Nephron progenitor cell (in vitro differentiated cells): ENCODE measurements around the gene PKHD1.
"Not testable (repeated sequence)": the region's sequence is repeated elsewhere in the genome, so short reads cannot be mapped to it uniquely, and the experiment has no call there.

ENCODE experiments used
- DNase-seq: peaks from one replicate; pipeline ENCODE4 v3.0.0; 2021
- H3K27ac Mint-ChIP-seq: 2 replicates; pipeline ENCODE4 v1.8.0; 2021; ENCODE audit warnings: mild to moderate bottlenecking, moderate library complexity, mixed read lengths
- H3K27me3 Mint-ChIP-seq: 2 replicates; pipeline ENCODE4 v1.8.0; 2021; ENCODE audit warnings: mild to moderate bottlenecking, low read depth, mixed read lengths; ENCODE audit not compliant: poor library complexity
- H3K36me3 Mint-ChIP-seq: 2 replicates; pipeline ENCODE4 v1.8.0; 2021; ENCODE audit warnings: low read depth, mixed read lengths
- H3K4me1 Mint-ChIP-seq: 2 replicates; pipeline ENCODE4 v1.8.0; 2021; ENCODE audit warnings: mixed read lengths
- H3K4me3 Mint-ChIP-seq: 2 replicates; pipeline ENCODE4 v1.8.0; 2021; ENCODE audit warnings: mild to moderate bottlenecking, moderate library complexity, mixed read lengths
- H3K9me3 Mint-ChIP-seq: 2 replicates; pipeline ENCODE4 v1.8.0; 2021; ENCODE audit warnings: mild to moderate bottlenecking, moderate library complexity, mixed read lengths
- CTCF ChIP-seq: fragments of 200-600 bp; sonication (generic); IDR thresholded peaks from 2 replicates; pipeline ENCODE4 v1.5.0; 2021; ENCODE audit warnings: antibody characterized with exemption

Gene PKHD1

GRCh38 chr6:51996296-51996947, 91.0 kb downstream of the PKHD1 start:
- Mint-ChIP-seq H3K36me3 (no peaks in the 10 kb centered on the region), H3K27ac (no peak overlapping the region), H3K9me3 (no peaks in the 10 kb centered on the region), H3K4me1 (peaks cover 16% of the 10 kb centered on the region), H3K27me3 (peaks cover 2% of the 10 kb centered on the region), H3K4me3 (no peak overlapping the region)
- DNase-seq = no peak
- TF ChIP-seq CTCF = no peak

GRCh38 chr6:51995214-51995755, 92.1 kb downstream of the PKHD1 start:
- no peak overlapping the region for H3K4me3 Mint-ChIP-seq
- peaks cover 2% of the 10 kb centered on the region for H3K27me3 Mint-ChIP-seq
- H3K4me1 Mint-ChIP-seq = peaks cover 16% of the 10 kb centered on the region
- no peaks in the 10 kb centered on the region for H3K36me3 Mint-ChIP-seq
- H3K27ac Mint-ChIP-seq = no peak overlapping the region
- TF ChIP-seq CTCF = no peak
- no peak for DNase-seq
- H3K9me3 Mint-ChIP-seq = no peaks in the 10 kb centered on the region

- no peak overlapping the region for H3K4me3 Mint-ChIP-seq
- no peak for TF ChIP-seq CTCF
- H3K27ac Mint-ChIP-seq = no peak overlapping the region
- H3K9me3 Mint-ChIP-seq = no peaks in the 10 kb centered on the region
- H3K4me1 Mint-ChIP-seq = no peaks in the 10 kb centered on the region
- H3K36me3 Mint-ChIP-seq = no peaks in the 10 kb centered on the region
- peaks cover 10% of the 10 kb centered on the region for H3K27me3 Mint-ChIP-seq
- no peak for DNase-seq
Measured at GRCh38 chr6:51992876-51993275, 94.5 kb downstream of the PKHD1 start.

GRCh38 chr6:51989789-51990188, 97.6 kb downstream of the PKHD1 start:
- H3K27me3 Mint-ChIP-seq = peaks cover 8% of the 10 kb centered on the region
- TF ChIP-seq CTCF = no peak
- no peaks in the 10 kb centered on the region for H3K4me1 Mint-ChIP-seq

GRCh38 chr6:51986864-51987263, 100.5 kb downstream of the PKHD1 start:
- no peak for TF ChIP-seq CTCF
- H3K27me3 Mint-ChIP-seq = peaks cover 8% of the 10 kb centered on the region
- no peak overlapping the region for H3K4me3 Mint-ChIP-seq
- DNase-seq = no peak
- no peaks in the 10 kb centered on the region for H3K36me3 Mint-ChIP-seq
- peaks cover 7% of the 10 kb centered on the region for H3K9me3 Mint-ChIP-seq
- H3K27ac Mint-ChIP-seq = no peak overlapping the region
- peaks cover 11% of the 10 kb centered on the region for H3K4me1 Mint-ChIP-seq

More at GRCh38 chr6:51989789-51990188, 97.6 kb downstream of the PKHD1 start:
- Mint-ChIP-seq H3K9me3 (no peaks in the 10 kb centered on the region), H3K36me3 (no peaks in the 10 kb centered on the region), H3K4me3 (no peak overlapping the region), H3K27ac (no peak overlapping the region)
- DNase-seq = no peak

GRCh38 chr6:51983564-51983963, 103.8 kb downstream of the PKHD1 start:
- Mint-ChIP-seq H3K27ac (peak overlapping the region; percentile 3), H3K4me1 (peaks cover 11% of the 10 kb centered on the region), H3K36me3 (no peaks in the 10 kb centered on the region), H3K27me3 (no peaks in the 10 kb centered on the region), H3K9me3 (peaks cover 16% of the 10 kb centered on the region), H3K4me3 (no peak overlapping the region)
- TF ChIP-seq CTCF = no peak
- no peak for DNase-seq

- Mint-ChIP-seq H3K9me3 (peaks cover 16% of the 10 kb centered on the region), H3K4me1 (peaks cover 11% of the 10 kb centered on the region)
- H3K4me3 Mint-ChIP-seq, H3K27ac Mint-ChIP-seq, DNase-seq, H3K27me3 Mint-ChIP-seq, H3K36me3 Mint-ChIP-seq: not testable (repeated sequence)
Measured at GRCh38 chr6:51982695-51983094, 104.7 kb downstream of the PKHD1 start.
